HG03354 (cell line): ENCODE results near the gene NOL6.
A peak's percentile ranks its signal among the peaks of the same experiment; 100 is the strongest.

Experiments
- ATAC-seq: cut with Tn5 transposase; IDR thresholded peaks from one replicate; pipeline ENCODE4 v1.9.1; 2021; ENCODE audit warnings: mild to moderate bottlenecking; ENCODE audit not compliant: unreplicated experiment, poor library complexity, severe bottlenecking

Gene NOL6

GRCh38 chr9:33475357-33475756 lies 1.6 kb upstream of the NOL6 start:
- no peak for ATAC-seq

GRCh38 chr9:33472881-33473615 lies 676 bp downstream of the NOL6 start:
- peak; percentile 1 for ATAC-seq

GRCh38 chr9:33472171-33472880 lies 1.4 kb downstream of the NOL6 start:
- ATAC-seq: no peak

GRCh38 chr9:33471361-33471760 lies 2.4 kb downstream of the NOL6 start:
- ATAC-seq: no peak

GRCh38 chr9:33469891-33470290 lies 3.8 kb downstream of the NOL6 start:
- ATAC-seq: no peak

GRCh38 chr9:33468797-33469621 lies 4.7 kb downstream of the NOL6 start:
- ATAC-seq: no peak

- ATAC-seq: no peak
These were observed 5.5 kb downstream of the NOL6 start for GRCh38 chr9:33468215-33468730.

GRCh38 chr9:33467526-33467925 lies 6.2 kb downstream of the NOL6 start:
- ATAC-seq: no peak

- ATAC-seq: peak; percentile 54
These were observed 6.9 kb downstream of the NOL6 start for GRCh38 chr9:33466565-33467495.

- no peak for ATAC-seq
These were observed 7.8 kb downstream of the NOL6 start for GRCh38 chr9:33465596-33466564.

- ATAC-seq: no peak
These were observed 8.6 kb downstream of the NOL6 start for GRCh38 chr9:33465096-33465495.

GRCh38 chr9:33464045-33464636 lies 9.6 kb downstream of the NOL6 start:
- no peak for ATAC-seq

GRCh38 chr9:33463151-33463550 lies 10.6 kb downstream of the NOL6 start:
- no peak for ATAC-seq

- no peak for ATAC-seq
These were observed 12.2 kb downstream of the NOL6 start for GRCh38 chr9:33461492-33461891.

- ATAC-seq: no peak
These were observed 12.9 kb downstream of the NOL6 start for GRCh38 chr9:33460854-33461253.

- ATAC-seq: no peak
These were observed 14.6 kb downstream of the NOL6 start for GRCh38 chr9:33459115-33459514.

GRCh38 chr9:33458444-33458843 lies 15.3 kb downstream of the NOL6 start:
- ATAC-seq: peak; percentile 53

GRCh38 chr9:33455945-33456344 lies 17.8 kb downstream of the NOL6 start:
- no peak for ATAC-seq
